ENCODE data around the gene FTO.

DNA sequence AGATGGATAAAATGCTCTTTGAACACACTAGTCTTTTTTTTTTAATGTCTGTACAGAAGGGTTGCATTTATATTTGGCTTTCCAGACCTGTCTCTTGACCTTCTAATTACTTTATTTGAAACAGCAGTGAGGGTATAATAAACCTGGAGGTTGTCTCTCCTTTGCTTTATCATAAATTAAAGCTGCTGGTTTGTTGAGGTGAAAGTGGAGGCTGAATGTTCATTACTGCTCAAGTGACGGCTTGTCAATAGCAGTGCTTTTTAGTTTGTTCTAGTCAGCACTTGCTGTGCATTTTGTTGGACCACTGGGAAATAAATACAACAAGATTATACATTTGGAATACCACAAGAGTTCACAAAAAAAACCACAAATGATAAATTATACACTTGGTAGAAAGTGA, 318.4 kb downstream of the FTO start:
- TF ChIP-seq, protein P1, sequence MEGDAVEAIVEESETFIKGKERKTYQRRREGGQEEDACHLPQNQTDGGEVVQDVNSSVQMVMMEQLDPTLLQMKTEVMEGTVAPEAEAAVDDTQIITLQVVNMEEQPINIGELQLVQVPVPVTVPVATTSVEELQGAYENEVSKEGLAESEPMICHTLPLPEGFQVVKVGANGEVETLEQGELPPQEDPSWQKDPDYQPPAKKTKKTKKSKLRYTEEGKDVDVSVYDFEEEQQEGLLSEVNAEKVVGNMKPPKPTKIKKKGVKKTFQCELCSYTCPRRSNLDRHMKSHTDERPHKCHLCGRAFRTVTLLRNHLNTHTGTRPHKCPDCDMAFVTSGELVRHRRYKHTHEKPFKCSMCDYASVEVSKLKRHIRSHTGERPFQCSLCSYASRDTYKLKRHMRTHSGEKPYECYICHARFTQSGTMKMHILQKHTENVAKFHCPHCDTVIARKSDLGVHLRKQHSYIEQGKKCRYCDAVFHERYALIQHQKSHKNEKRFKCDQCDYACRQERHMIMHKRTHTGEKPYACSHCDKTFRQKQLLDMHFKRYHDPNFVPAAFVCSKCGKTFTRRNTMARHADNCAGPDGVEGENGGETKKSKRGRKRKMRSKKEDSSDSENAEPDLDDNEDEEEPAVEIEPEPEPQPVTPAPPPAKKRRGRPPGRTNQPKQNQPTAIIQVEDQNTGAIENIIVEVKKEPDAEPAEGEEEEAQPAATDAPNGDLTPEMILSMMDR (IDR thresholded peaks at IDR 0.05; ENCODE audit: insufficient read depth, low read length, poor library complexity, severe bottlenecking), result no peak
- no peak for TF ChIP-seq EZH2phosphoT487 (conservative IDR thresholded peaks at IDR 0.05; ENCODE audit: low read length)
